ENCODE measurements around the gene ZBTB34.

The ZBTB34 gene

GRCh38 chr9:126844085-126844484 is 16.4 kb upstream of the ZBTB34 start:
- no peak for DNase-seq (ENCODE audit: low read depth)

- no peak for DNase-seq (ENCODE audit: low read depth)
These were observed 13.4 kb upstream of the ZBTB34 start for GRCh38 chr9:126847051-126847450.

- no peak for DNase-seq (ENCODE audit: low read depth)
These were observed 10.7 kb upstream of the ZBTB34 start for GRCh38 chr9:126849591-126850225.

GRCh38 chr9:126851286-126851880 is 9.1 kb upstream of the ZBTB34 start:
- no peak for DNase-seq (ENCODE audit: low read depth)

GRCh38 chr9:126852086-126852688 is 8.3 kb upstream of the ZBTB34 start:
- DNase-seq (ENCODE audit: low read depth): no peak

- no peak for DNase-seq (ENCODE audit: low read depth)
These were observed 6.8 kb upstream of the ZBTB34 start for GRCh38 chr9:126853667-126854066.

GRCh38 chr9:126854734-126855133 is 5.7 kb upstream of the ZBTB34 start:
- DNase-seq (ENCODE audit: low read depth): no peak

- DNase-seq (ENCODE audit: low read depth): no peak
These were observed 4.0 kb upstream of the ZBTB34 start for GRCh38 chr9:126856326-126856877.

- DNase-seq (ENCODE audit: low read depth): no peak
These were observed 3.0 kb upstream of the ZBTB34 start for GRCh38 chr9:126857261-126857960.

GRCh38 chr9:126859111-126859510 is 1.3 kb upstream of the ZBTB34 start:
- DNase-seq (ENCODE audit: low read depth): no peak

- DNase-seq (ENCODE audit: low read depth): no peak
These were observed 473 bp downstream of the ZBTB34 start for GRCh38 chr9:126860757-126861466.

- DNase-seq (ENCODE audit: low read depth): no peak
These were observed 1.3 kb downstream of the ZBTB34 start for GRCh38 chr9:126861707-126862103.

- DNase-seq (ENCODE audit: low read depth): no peak
These were observed 1.8 kb downstream of the ZBTB34 start for GRCh38 chr9:126862104-126862761.

- no peak for DNase-seq (ENCODE audit: low read depth)
These were observed 4.3 kb downstream of the ZBTB34 start for GRCh38 chr9:126864771-126865170.

GRCh38 chr9:126869368-126869767 is 8.9 kb downstream of the ZBTB34 start:
- DNase-seq (ENCODE audit: low read depth): no peak

- no peak for DNase-seq (ENCODE audit: low read depth)
These were observed 12.1 kb downstream of the ZBTB34 start for GRCh38 chr9:126872516-126872915.

GRCh38 chr9:126874546-126875314 is 14.3 kb downstream of the ZBTB34 start:
- DNase-seq (ENCODE audit: low read depth): no peak

GRCh38 chr9:126875756-126876510 is 15.5 kb downstream of the ZBTB34 start:
- no peak for DNase-seq (ENCODE audit: low read depth)

GRCh38 chr9:126876531-126876930 is 16.1 kb downstream of the ZBTB34 start:
- no peak for DNase-seq (ENCODE audit: low read depth)

- no peak for DNase-seq (ENCODE audit: low read depth)
These were observed 17.0 kb downstream of the ZBTB34 start for GRCh38 chr9:126877418-126877817.
